A673 (cell line): ENCODE measurements around the gene BTBD18. TPM values are rescaled to one million over a fixed set of nuclear protein-coding genes. Genes with fewer than 3 reads are reported as not detected.

ENCODE experiments used
- BruUV-seq: library from RNA; stranded (reverse); fragments of 400-500 nt; replicated peaks from 2 replicates; lab custom pipeline; 2021; lab: Mats Ljungman, UMichigan
- CTCF ChIA-PET: fragments of 300-600 bp; sonication (Branson Sonifier 250); formaldehyde crosslinking; loops from one replicate; lab custom pipeline; 2022; ENCODE audit warnings: antibody characterized with exemption; lab: Charles Lee
- POLR2A ChIA-PET: fragments of 300-600 bp; sonication (Branson Sonifier 250); formaldehyde crosslinking; loops from one replicate; lab custom pipeline; 2022; ENCODE audit warnings: antibody characterized with exemption; ENCODE audit not compliant: low non-redundant PET; lab: Charles Lee
- DNase-seq: peaks from one replicate; pipeline ENCODE4 v3.0.0-alpha.2; 2015; ENCODE audit warnings: low spot score
- H3K27ac ChIP-seq: fragments of 200-600 bp; sonication (generic); 2 replicates; pipeline ENCODE4 v1.5.1; 2016; ENCODE audit warnings: mixed run types, low read depth, mild to moderate bottlenecking, mixed read lengths, antibody characterized with exemption, low read length; ENCODE audit not compliant: poor library complexity, severe bottlenecking
- H3K27me3 ChIP-seq: fragments of 200-600 bp; sonication (generic); replicated peaks from 2 replicates; pipeline ENCODE4 v1.6.1; 2017; ENCODE audit warnings: mixed run types, low read depth, mild to moderate bottlenecking, mixed read lengths, antibody characterized with exemption, low read length; ENCODE audit not compliant: insufficient read depth, poor library complexity
- H3K36me3 ChIP-seq: fragments of 200-600 bp; sonication (generic); 2 replicates; pipeline ENCODE4 v1.6.1; 2016; ENCODE audit warnings: mixed run types, mild to moderate bottlenecking, mixed read lengths, antibody characterized with exemption, low read length; ENCODE audit not compliant: insufficient read depth, poor library complexity, severe bottlenecking
- H3K4me1 ChIP-seq: fragments of 200-600 bp; sonication (generic); 2 replicates; pipeline ENCODE4 v1.6.1; 2017; ENCODE audit warnings: mixed run types, mild to moderate bottlenecking, mixed read lengths, antibody characterized with exemption, low read length; ENCODE audit not compliant: insufficient read depth, poor library complexity, severe bottlenecking
- H3K4me3 ChIP-seq: fragments of 200-600 bp; sonication (generic); 2 replicates; pipeline ENCODE4 v1.5.1; 2016; ENCODE audit warnings: low read depth, mixed run types, mild to moderate bottlenecking, mixed read lengths, low read length; ENCODE audit not compliant: poor library complexity, severe bottlenecking
- H3K9me3 ChIP-seq: fragments of 200-600 bp; sonication (generic); 2 replicates; pipeline ENCODE4 v1.6.1; 2016; ENCODE audit warnings: mixed run types, low read depth, mild to moderate bottlenecking, mixed read lengths, antibody characterized with exemption, low read length; ENCODE audit not compliant: poor library complexity, severe bottlenecking
- EZH2 ChIP-seq: fragments of 200-600 bp; sonication (generic); IDR thresholded peaks from 2 replicates; pipeline ENCODE4 v1.6.1; 2017; ENCODE audit warnings: borderline replicate concordance, low read depth, mild to moderate bottlenecking, mixed read lengths, antibody characterized with exemption, low read length; ENCODE audit not compliant: poor library complexity, severe bottlenecking
- intact Hi-C: fragments of 100-400 bp; cut with micrococcal nuclease; formaldehyde crosslinking; loops from one replicate; pipeline ENCODE4 v1.10.0; 2022; ENCODE audit not compliant: unreplicated experiment
- total RNA-seq: library from RNA; stranded (reverse); gene quantifications from 2 replicates; pipeline ENCODE4 v1.2.3, GENCODE V29; 2021
- TF ChIP-seq, protein P1 (sequence below): fragments of 300-800, 200-600 bp; sonication (generic); conservative IDR thresholded peaks from 2 replicates; pipeline ENCODE4 v1.5.1; 2017; ENCODE audit warnings: low read depth, mild to moderate bottlenecking, antibody characterized with exemption, low read length, moderate library complexity, mixed read lengths

Gene BTBD18
- total RNA-seq, 1 experiment from 2014 or later: not detected

DNA sequence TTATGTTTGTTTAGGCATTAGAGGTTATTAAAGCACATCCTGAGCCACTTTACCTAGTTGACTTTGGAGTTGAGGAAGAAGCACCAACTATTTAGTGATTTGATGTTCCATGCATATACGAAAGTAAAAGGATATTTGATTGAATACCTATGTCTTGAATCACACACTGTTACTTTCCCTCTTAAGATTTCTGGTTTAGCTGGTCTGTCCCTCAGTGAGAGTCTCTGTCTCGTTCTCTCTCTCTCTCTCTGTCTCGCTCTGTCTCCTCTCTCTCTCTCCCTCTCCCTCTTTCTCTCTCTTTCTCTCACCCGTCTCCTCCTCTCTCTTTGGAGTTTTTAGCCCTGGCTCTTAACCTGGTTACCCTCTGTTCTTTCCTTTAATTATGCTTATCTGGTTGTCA is 20.9 kb upstream of the BTBD18 start:
- intact Hi-C loops: no loop called here
- no TSS peak for BruUV-seq
- Histone ChIP-seq H3K27me3 (no peaks in the 10 kb centered on the region), H3K27ac (no peak overlapping the region), H3K4me3 (no peak overlapping the region), H3K9me3 (no peaks in the 10 kb centered on the region), H3K4me1 (peaks cover 32% of the 10 kb centered on the region), H3K36me3 (no peaks in the 10 kb centered on the region)
- CTCF ChIA-PET: interaction anchor here (0.6 kb wide), 1 partner anchor 28 kb away, joined by 3 read pairs; no protein-coding TSS in a partner anchor
- POLR2A ChIA-PET: interaction anchor here (0.6 kb wide), 1 partner anchor 292 kb away, joined by 8 read pairs; no protein-coding TSS in a partner anchor
- TF ChIP-seq, protein P1, sequence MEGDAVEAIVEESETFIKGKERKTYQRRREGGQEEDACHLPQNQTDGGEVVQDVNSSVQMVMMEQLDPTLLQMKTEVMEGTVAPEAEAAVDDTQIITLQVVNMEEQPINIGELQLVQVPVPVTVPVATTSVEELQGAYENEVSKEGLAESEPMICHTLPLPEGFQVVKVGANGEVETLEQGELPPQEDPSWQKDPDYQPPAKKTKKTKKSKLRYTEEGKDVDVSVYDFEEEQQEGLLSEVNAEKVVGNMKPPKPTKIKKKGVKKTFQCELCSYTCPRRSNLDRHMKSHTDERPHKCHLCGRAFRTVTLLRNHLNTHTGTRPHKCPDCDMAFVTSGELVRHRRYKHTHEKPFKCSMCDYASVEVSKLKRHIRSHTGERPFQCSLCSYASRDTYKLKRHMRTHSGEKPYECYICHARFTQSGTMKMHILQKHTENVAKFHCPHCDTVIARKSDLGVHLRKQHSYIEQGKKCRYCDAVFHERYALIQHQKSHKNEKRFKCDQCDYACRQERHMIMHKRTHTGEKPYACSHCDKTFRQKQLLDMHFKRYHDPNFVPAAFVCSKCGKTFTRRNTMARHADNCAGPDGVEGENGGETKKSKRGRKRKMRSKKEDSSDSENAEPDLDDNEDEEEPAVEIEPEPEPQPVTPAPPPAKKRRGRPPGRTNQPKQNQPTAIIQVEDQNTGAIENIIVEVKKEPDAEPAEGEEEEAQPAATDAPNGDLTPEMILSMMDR: no peak
- no peak for TF ChIP-seq EZH2
- DNase-seq: no peak

DNA sequence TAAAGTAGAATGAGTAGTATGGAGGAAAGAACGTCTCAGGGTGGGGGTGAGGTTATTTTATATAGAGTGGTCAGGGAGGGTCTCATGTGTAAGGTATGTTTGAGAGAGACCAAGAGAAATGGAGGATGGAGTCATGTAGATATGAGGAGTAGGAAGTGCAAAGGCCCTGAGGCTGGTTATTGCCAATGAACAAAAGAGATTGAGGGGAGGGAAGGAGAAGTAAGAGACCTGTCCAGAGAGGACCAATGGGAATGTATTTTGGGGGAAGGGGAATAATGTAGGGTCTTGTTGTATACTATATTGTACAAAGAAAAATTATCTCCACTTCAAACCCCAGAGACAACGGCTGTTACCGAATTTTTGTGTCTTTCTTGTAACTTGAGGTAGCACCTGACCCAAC is 19.7 kb upstream of the BTBD18 start:
- ChIA-PET CTCF (interaction anchor here (0.7 kb wide), 1 partner anchor 29 kb away, joined by 7 read pairs; no protein-coding TSS in a partner anchor), POLR2A (no interaction called here)
- BruUV-seq: no TSS peak
- intact Hi-C loops: no loop called here
- no peaks in the 10 kb centered on the region for H3K9me3 ChIP-seq
- H3K27ac ChIP-seq: no peak overlapping the region
- H3K4me3 ChIP-seq: no peak overlapping the region
- TF ChIP-seq, protein P1: no peak
- no peak for TF ChIP-seq EZH2
- no peak for DNase-seq
- no peaks in the 10 kb centered on the region for H3K27me3 ChIP-seq
- peaks cover 20% of the 10 kb centered on the region for H3K4me1 ChIP-seq
- H3K36me3 ChIP-seq: no peaks in the 10 kb centered on the region

DNA sequence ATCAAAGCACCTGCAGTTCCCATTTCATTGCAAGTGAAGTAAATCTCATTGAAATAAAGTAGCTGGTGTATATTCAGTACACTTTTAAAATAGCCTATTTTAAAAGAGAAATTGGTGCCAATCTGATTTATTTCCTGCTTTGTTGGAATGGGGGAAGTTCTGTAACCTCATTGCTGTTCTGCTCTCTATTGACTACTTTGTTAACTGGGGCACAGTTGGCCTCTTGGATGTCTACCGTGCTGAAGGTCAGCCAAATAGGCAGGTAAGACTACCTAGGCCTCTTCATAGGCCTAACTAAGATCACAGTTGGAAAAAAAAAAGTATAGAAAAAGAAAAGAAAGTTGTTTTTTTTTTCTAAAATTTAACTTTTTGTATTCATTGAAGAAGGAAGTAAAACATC is 19.2 kb upstream of the BTBD18 start:
- BruUV-seq: no TSS peak
- intact Hi-C loops: no loop called here
- H3K36me3 ChIP-seq: no peaks in the 10 kb centered on the region
- TF ChIP-seq EZH2: no peak
- TF ChIP-seq, protein P1: no peak
- ChIA-PET POLR2A (no interaction called here), CTCF (no interaction called here)
- peaks cover 17% of the 10 kb centered on the region for H3K4me1 ChIP-seq
- H3K4me3 ChIP-seq: no peak overlapping the region
- H3K27ac ChIP-seq: no peak overlapping the region
- DNase-seq: no peak
- H3K27me3 ChIP-seq: no peaks in the 10 kb centered on the region
- H3K9me3 ChIP-seq: no peaks in the 10 kb centered on the region
